C4-2B (cell line): ENCODE measurements around the gene EEPD1.

Experiments
- CTCF ChIP-seq: fragments of 450-650 bp; conservative IDR thresholded peaks from 2 replicates; pipeline ENCODE4 v1.5.1; 2017; ENCODE audit warnings: mild to moderate bottlenecking
- ZFX ChIP-seq: fragments of 450-650 bp; IDR thresholded peaks from 2 replicates; pipeline ENCODE4 v1.6.1; 2017

- TF ChIP-seq CTCF (no peak), ZFX (no peak)
Observed at GRCh38 chr7:36303202-36304098, 150.4 kb downstream of the EEPD1 start.
